ENCODE results near the gene MAPK1.
A peak's percentile ranks its signal among the peaks of the same experiment; 100 is the strongest.
"Not testable (repeated sequence)": the region's sequence is repeated elsewhere in the genome, so short reads cannot be mapped to it uniquely, and the experiment has no call there.

MAPK1 gene

DNA sequence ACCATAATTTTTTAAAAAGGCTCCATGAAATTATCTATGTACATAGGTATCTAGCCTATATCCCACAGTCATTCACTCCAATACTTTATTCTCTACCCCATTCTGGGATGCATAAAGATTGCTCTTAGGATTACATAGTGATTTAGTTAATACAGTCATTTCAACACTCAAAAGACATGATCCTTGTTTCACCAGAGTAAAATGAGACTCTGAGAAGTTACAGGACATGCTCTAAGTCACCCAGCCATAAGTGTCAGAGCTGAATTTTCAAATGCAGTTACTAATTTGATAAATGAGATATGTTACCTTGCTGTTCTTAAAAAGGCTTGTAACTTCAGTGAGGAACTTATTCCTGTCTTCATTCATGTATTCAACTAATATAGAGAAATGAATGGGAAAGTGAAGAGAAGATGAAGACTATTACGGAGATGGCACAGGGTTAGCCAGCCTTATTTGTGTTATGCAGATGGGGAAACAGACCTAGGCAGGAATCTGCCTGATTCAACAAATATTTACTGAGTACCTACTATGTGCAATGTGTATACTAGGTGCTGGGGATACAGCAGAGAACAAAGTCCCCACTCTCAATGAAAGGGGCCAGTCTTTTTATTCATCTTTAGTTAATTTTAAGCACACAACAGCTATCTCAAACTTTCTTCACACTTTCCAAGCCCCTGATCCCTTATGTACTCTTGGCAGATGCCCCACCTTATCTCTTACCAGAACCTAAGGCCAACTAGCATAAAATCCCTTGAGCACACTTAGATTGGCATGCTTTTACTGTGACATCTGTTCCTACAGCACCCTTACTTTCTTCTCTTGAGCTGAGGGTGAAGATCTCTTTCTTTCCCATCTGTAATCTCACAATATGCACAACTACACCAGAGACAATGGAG, 21.6 kb downstream of the MAPK1 start:
- no peak for DNase-seq (ENCODE audit: low spot score)

DNA sequence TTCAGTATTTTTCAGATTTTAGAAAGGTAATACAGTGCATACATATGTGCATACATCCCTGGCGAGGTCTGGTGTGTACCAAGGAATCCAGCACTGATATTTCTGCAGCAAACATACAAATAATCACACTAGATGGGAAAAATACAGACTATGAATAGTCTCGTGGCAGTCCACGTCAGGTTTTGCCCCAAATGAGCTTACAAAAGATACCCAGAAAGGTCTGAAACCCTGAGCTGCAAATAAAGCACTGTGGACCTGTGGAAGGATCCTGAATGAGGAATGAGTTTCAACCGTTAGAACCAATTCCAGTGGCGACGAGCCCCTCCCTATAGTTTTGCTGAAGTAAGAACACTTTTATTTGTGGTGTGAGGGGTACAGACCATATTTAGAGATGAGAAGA, 24.5 kb downstream of the MAPK1 start:
- no peak for DNase-seq (ENCODE audit: low spot score)

DNA sequence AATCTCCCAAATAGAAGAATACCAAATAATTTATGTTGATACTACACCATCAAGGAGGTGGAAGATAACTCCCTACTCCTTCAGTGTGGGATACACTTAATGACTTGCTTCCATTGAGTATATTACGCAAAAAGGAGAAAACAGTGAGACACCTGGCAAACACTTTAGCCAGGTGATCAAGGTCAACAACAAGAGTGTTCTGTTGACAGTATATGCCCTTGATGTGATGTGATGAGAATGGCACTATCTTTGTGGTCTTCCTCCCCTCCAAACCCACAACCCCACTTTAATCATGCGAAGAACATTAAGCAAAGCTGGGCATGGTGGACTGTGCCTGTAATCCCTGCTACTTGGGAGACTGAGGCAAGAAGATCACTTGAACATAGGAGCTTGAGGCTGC, 26.0 kb downstream of the MAPK1 start:
- no peak for DNase-seq (ENCODE audit: low spot score)

DNA sequence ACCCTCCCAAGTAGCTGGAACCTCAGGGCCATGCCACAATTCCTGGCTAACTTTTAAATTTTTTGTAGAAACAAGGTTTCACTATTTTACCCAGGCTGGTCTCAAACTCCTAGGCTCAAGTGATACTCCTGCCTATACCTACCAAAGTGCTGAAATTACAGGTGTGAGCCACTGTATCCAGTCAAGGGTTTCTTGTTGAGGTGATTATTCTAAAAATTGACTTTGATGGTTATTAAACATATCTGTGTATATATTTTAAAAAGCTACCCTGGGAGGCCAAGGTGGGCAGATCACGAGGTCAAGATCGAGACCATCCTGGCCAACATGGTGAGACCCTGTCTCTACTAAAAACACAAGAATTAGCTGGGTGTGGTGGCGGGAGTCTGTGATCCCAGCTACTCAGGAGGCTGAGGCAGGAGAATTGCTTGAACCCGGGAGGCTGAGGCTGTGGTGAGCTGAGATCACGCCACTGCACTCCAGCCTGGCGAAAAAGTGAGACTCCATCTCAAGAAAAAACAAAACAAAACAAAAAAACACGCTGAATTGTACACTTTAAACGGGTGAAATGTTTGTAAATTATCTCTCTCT, 27.1 kb downstream of the MAPK1 start:
- no peak for DNase-seq (ENCODE audit: low spot score)

DNA sequence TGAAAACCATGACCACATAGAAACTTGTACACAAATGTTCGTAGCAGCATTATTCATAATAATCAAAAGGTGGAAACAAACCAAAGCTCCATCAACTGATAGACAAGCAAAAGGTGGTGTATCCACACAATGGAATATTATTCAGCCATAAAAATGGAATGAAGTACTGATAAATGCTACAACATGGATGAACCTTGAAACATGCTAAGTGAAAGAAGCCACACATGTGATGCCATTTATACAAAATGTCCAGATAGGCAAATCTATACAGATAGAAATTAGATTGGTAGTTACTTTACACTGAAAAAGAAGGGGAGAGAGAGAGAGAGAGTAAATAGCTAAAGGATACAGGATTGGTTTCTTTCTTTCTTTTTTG, 27.7 kb downstream of the MAPK1 start:
- DNase-seq (ENCODE audit: low spot score) = no peak

DNA sequence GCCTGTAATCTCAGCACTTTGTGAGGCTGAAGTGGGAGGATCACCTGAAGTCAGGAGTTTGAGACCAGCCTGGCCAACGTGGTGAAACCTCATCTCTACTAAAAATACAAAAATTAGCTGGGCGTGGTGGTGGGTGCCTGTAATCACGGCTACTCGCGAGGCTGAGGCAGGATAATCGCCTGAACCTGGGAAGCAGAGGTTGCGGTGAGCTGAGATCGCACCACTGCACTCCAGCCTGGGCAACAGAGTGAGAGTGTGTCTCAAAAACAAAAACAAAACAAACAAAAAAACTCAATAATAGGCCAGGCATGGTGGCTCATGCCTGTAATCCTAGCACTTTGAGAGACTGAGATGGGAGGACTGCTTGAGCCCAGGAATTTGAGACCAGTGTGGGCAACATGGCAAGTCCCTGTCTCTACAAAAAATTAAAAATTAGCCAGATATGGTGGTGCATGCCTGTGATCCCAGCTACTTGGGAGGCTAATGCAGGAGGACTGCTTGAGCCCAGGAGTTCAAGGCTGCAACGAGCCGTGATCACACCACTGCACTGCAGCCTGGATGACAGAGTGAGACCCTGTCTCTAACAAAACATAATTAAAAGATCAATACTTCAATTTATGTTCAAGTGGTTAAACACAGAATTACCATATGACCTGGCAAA, 28.2 kb downstream of the MAPK1 start:
- not testable (repeated sequence) for DNase-seq (ENCODE audit: low spot score)

DNA sequence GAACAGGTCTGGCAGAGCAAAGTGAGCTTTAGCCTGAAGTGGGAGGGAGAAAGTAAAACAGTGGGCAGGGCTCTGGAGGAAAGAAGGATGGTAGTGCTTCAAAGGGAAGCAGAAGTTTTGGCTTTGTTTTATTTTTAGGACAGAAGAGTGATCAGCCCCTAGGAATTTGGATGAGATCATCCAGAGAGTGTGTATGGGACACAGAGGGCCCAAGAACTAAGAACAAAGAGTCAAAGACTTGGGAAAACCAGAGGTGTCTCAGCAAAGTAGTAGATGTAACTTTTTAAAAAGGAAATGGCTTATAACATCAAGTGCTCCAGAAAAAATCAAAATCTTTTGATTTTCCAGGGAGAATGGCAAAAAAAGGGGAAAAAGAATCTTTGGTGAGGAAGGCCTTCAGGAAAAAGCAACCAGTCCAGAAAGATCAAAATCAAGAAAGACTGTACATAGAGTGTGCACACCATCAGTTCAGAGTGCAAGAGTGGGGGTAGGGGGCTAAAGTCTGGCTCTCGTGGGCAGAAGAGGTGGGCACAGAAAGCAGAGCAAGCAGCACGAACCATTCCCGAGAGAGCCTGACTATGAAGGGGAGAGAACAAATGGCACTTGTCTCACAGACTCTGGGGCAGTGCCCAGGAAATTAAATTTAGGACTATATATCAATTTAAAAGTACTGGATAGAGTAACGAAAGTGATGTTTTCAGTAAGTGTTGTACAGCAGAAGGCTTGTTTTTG, 30.0 kb downstream of the MAPK1 start:
- DNase-seq (ENCODE audit: low spot score) = peak; percentile 86

DNA sequence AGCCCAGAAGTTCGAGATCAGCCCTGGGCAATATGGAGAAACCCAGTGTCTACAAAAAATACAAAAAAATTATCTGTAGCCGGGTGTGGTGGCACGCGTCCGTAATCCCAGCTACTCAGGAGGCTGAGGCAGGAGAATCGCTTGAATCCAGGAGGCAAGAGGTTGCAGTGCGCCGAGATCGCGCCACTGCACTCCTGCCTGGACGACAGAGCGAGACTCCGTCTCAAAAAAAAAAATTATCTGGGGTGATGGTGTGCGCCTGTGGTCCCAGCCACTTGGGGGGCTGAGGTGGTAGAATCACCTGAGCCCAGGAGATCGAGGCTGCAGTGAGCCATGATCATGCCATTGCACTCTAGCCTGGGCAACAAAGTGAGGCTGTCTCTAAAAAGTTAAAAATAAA, 31.0 kb downstream of the MAPK1 start:
- not testable (repeated sequence) for DNase-seq (ENCODE audit: low spot score)

DNA sequence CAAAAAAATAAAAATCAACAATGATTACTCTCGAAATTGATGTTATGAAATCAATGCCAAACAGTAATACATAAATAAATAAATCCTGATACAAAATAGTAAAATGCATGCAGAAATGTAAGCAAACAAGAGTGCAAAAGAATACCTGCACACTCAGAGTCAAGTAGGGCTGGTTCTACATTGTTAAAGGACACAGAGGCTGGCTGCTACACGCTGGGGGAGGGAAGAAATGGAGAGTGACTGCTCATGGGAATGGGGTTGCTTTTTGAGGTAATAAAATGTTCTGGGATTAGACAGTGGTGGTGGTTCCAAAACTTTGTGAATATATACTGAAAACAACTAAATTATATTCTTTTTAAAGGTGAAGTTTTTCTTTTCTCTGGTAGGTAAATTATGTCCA, 32.1 kb downstream of the MAPK1 start:
- DNase-seq (ENCODE audit: low spot score) = no peak

DNA sequence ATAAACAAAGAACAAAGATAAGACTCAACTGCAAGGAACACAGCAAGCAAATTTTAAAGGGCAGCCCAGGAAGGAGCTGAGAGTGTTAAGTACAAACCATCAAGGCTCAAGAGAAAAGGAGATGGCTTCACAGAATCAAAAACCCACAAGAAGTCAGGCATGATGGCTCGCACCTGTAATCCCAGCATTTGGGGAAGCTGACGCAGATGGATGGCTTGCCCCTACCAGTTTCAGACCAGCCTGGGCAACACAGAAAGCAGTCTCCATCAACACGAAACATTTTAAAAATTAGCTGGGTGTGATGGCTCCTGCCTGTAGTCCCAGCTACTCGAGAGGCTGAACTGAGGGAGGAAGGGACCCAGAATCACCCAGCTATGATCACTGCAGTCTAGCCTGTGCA, 32.6 kb downstream of the MAPK1 start:
- DNase-seq (ENCODE audit: low spot score) = no peak

DNA sequence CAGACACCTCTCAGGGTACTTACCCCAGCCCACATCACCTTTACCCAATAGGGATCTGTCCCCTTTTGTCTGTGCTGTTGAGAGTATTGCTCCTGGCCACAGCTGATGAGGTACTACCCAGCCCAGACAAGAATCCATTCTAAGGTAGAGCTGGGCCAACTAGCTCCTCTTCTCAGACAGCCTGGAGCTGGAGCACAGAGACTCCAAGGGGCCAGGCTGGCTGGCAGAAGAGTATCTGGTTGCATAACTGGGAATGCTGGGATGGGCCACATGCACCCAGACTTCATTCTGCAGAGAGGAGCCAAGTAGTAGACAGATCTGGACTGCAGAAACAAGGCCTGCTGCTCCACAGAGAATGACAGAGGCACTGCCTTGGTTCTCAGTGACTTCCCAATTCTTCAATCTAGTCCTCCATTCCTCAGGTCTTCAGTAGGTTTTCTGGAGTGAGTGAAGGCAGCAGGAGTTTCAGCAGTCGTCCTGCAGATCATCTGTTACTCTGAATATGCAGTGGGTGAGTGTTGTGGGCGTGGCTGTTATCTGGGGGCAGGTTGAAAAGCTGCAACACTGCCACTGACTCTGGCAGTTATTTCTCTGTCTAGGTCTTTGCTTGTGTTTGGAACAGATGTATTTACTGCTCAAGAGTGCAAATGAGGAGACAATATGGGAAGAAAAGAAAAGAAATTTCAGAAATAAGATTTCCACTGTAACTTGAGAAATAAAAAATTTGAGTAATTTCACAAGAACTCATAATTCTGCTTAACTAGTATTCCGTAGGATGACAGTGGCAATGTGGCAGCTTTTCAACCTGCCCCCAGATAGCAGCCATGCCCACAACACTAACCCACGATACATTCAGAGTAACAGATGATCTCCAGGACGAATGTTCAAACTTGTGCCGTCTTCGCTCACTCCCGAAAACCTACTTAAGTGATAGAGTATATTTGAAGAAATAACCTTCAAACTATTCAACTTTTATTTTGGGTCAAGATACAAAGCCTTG, 34.9 kb downstream of the MAPK1 start:
- peak; percentile 53 for DNase-seq (ENCODE audit: low spot score)

DNA sequence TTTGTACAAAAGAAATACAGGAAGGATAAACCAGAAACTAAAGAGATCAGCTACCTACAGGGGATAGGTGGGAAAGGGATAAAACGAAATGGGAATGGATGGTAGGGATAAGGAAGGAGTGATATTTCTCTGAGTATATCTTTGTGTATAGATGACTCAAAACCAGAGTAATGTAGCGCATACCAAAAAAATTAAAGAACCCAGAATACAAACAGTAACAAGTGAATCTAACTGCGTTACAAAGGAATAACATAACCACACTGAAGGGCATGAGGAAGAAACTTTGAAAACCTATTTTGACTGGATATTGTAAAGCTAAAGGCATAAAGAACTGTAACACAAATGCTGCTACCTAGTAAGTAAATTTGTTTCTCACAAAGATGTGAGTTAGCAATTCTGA, 37.9 kb downstream of the MAPK1 start:
- DNase-seq (ENCODE audit: low spot score) = no peak

DNA sequence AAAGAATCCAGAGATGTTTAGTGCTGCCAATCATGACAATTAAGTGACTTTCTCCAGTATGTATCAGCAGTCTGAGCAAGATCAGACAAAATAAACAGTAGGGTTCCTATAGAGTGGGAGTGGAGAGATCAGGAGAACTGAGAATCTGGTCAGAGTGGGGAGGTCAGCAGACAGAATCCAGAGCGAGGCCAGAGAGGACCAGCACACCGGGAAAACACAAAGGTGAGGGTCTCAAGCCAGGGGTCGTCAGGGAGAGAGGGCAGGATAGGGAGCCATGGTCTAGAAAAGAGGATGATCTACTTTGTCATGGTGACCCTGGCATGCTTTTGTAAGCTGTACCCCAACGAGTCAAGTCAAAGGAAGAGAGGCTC, 39.2 kb downstream of the MAPK1 start:
- no peak for DNase-seq (ENCODE audit: low spot score)

DNA sequence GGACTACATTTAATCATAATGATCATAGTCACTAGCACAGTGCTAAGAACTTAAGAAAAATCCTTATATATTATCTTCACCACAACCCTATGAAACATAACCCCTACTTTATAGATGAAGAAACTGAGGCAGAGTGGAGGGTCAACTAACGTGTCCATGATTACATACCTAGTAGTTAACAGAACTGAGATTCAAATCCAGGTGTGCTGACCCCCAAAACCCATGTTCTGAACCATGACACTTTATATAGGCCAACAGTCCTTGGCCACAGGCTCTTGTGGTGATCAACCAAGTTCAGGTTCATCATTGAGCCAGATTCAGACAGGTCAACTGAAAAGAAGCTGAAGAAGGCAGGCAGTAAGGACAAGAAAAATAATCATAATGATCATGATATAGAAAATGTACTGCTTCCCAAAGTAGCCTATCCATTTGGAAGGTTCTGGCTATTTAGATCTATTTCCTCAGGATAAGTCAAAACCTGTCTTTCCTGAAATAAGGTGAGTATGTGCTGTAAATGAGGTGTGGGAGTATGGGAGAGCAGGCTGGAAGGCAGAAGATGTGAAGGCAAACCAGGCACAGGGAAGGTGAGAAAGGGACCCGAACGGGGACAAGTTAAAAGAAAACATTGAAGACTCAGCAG, 39.7 kb downstream of the MAPK1 start:
- no peak for DNase-seq (ENCODE audit: low spot score)

DNA sequence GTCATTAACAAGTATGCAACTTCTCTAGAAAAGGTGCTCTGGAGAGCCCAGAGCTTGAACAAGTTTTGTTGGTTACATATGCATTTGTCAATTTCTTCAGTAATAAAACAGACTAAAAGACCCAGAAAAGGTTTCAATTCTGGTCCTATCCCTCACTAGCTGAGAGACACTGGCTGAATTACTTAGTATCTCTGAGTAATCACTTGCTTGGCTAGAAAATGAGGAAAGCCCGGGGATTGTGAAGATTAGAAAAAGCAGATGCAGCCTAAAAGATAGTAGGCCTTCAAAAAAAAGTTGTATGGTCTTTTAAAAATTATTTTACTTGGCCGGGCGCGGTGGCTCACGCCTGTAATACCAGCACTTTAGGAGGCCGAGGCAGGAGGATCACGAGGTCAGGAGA, 41.2 kb downstream of the MAPK1 start:
- no peak for DNase-seq (ENCODE audit: low spot score)

DNA sequence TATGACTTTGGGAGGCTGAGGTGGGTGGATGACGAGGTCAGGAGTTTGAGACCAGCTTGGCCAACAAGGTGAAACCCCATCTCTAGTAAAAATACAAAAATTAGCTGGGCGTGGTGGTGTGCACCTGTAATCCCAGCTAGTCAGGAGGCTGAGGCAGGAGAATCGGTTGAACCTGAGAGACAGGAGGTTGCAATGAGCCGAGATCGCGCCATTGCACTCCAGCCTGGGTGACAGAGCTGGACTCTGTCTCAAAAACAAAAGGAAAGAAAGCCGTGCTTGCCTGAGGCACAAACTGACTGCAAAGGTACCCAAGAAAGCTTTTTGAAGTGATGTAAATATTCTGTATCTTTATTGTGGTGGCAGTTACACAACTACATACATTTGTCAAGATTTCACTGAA, 42.5 kb downstream of the MAPK1 start:
- not testable (repeated sequence) for DNase-seq (ENCODE audit: low spot score)

DNA sequence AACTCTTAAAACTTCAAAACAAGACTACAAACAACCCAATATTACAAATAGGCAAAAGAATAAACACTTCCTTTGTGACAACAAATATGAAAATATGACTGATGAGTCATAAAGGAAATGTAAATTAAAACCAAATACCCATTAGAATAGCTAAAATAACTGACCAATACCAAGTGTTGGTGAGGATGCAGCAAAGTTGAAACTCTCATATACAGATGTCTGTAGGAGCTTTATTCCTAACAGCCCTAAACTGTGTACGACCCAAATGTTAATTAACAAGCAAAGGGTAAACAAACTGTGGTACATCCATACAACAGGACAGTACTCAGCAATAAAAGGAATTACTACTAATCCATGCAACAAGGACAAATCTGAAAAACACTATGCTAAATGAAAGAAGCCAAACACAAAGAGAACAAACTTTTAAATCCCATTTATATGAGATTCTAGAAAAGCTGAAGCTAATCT, 43.0 kb downstream of the MAPK1 start:
- no peak for DNase-seq (ENCODE audit: low spot score)

DNA sequence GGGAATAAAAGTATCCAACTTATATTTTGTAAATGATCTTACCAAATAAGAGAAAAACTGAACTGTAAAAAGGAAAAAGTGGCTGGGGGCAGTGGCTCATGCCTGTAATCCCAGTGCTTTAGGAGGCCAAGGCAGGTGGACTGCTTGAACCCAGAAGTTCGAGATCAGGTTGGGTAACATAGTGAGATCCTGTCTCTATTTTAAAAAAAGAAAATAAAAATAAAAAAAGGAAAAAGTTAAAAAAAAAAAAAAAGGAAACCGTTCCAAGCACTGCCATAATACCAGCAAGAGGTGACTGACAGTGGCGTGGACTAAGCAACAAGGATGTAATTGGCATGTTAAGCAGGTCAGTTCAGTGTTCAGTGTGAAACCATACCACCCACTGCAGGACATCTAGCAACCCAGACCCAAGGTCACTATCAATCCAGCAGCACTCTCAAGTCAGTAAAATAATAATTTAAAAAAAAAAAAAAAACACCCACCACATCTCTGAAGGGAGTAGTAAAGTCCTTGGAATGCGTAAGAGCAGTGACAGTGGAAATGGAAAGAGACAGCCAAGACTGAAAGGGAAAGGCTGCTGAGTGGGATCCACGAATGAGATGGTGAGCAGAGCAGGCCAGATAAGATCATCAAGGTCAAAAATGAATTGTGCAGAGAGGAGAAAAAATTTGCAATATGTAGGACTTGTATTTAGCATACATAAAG, 43.6 kb downstream of the MAPK1 start:
- peak; percentile 56 for DNase-seq (ENCODE audit: low spot score)

DNA sequence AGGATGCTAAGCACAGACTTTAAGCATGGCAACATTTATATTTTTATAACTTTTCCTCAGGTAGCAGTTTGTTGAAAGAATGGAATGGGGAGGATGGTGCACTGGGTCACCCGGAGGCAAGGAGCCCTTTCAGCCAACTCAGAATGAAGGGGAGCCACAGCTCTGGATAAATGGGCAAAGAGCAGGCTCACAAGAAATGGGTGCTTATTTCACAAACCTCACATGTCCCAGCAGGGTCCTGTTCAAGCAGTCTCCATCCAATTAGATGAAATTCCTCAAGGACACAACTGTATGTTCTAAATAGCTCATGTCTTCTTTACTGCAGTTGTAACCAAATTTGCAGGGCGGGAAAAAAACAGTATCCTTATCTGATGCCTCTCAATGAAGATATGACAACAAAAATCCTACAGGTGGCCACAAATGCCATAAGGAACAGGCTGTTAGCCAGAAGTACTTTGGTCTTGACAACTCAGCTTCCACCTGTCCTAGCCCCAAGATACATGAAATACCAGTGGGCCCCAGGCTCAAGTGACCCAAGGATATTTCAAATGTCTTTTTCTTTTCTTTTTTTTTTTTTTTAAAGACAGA, 48.2 kb downstream of the MAPK1 start:
- DNase-seq (ENCODE audit: low spot score) = no peak

All from GM03348 (cell line).